Choroid plexus epithelial cell (primary cell): ENCODE measurements around the gene COL15A1.
A peak's percentile ranks its signal among the peaks of the same experiment; 100 is the strongest.

Experiments
- DNase-seq: peaks from one replicate; pipeline ENCODE4 v3.0.0-alpha.2; 2010; ENCODE audit warnings: low read depth
- H3K4me3 ChIP-seq: 2 replicates; pipeline ENCODE4 v1.5.1; 2011; ENCODE audit warnings: low read depth, mild to moderate bottlenecking, control low read depth, low read length, moderate library complexity
- CTCF ChIP-seq: conservative IDR thresholded peaks from 2 replicates; pipeline ENCODE4 v1.5.1; 2011; ENCODE audit warnings: low read depth, mild to moderate bottlenecking, control low read depth, inconsistent platforms, low read length, moderate library complexity

Gene COL15A1

GRCh38 chr9:98943682-98944056 lies at the start of gene COL15A1:
COL15A1 (plus strand) TSS chr9:98943907; CDS start chr9:98944062, 155 bp downstream.
- H3K4me3 ChIP-seq, result peak within 1 kb of the TSS; percentile 32
- no peak for DNase-seq
- TF ChIP-seq CTCF, result no peak

- no peak overlapping the region for H3K4me3 ChIP-seq
- DNase-seq, result no peak
- no peak for TF ChIP-seq CTCF
Measured at GRCh38 chr9:98894171-98894570, 49.5 kb upstream of the COL15A1 start.

GRCh38 chr9:98894761-98895160 lies 48.9 kb upstream of the COL15A1 start:
- no peak for TF ChIP-seq CTCF
- no peak overlapping the region for H3K4me3 ChIP-seq
- DNase-seq, result no peak

GRCh38 chr9:98896632-98897031 lies 47.1 kb upstream of the COL15A1 start:
- H3K4me3 ChIP-seq, result no peak overlapping the region
- DNase-seq, result no peak
- TF ChIP-seq CTCF, result no peak

GRCh38 chr9:98897745-98898144 lies 46.0 kb upstream of the COL15A1 start:
- peak; percentile 75 for DNase-seq
- TF ChIP-seq CTCF, result no peak
- no peak overlapping the region for H3K4me3 ChIP-seq

- DNase-seq, result peak; percentile 93
- TF ChIP-seq CTCF, result no peak
- no peak overlapping the region for H3K4me3 ChIP-seq
Measured at GRCh38 chr9:98899408-98900056, 44.2 kb upstream of the COL15A1 start.

- no peak for TF ChIP-seq CTCF
- H3K4me3 ChIP-seq, result no peak overlapping the region
- no peak for DNase-seq
Measured at GRCh38 chr9:98900244-98900643, 43.5 kb upstream of the COL15A1 start.
